Measurements from ENCODE around the gene CPAMD8.

The CPAMD8 gene

DNA sequence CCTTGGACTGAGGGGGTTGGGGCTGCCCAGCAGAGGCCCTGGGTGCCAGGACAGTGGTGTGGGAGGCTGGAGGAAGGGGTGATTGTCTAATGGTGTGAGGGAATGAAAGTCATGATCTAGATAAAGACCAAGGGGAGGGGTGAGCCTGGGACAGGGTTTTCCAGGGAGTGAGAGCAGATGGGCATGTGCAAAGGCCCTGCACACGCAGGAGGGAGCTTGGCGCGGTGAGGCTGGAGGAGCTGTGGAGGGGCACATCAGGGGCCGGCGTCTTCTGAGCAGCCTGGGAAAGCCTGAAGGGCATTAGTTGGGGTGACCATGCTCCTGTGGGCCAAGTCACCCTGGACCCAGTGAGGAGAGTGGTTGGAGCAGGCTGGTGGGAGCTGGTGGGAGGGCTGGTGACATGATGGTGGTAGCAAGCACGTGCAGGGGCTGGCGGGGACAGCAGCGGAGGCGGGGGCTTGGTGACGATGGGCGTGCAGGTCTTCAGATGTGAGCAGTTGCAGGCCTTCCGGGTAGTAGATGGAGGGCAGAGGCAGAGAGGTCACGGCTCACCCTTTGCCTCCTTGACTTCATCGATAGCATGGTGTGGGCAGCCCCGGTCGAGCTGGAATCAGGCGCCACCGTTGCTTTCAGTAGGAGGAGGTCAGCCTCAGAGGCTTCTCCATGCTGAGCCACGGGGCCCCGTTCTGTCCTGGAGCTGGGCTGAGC is 158.0 kb downstream of the CPAMD8 start:
- DNase-seq: no peak

DNA sequence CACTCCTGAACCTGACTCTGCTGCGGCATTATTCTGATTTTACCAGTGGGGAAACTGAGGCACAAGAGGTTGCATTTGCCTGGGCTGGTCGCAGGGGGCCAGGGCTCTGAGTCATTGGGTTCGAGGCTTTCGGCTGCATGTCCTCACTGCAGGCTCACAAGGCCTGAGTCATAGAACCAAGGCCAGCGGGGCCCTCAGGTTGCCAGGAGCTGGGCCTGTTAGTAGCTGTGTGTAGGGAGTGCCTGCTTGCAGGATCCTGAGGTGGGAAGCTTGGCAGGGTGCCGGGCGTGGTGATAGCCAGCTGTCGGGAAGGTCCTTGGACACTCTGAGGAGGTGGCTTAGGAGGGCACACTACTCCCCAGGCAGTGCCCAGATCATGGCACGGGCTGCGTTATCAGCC is 159.4 kb downstream of the CPAMD8 start:
- no peak for DNase-seq

DNA sequence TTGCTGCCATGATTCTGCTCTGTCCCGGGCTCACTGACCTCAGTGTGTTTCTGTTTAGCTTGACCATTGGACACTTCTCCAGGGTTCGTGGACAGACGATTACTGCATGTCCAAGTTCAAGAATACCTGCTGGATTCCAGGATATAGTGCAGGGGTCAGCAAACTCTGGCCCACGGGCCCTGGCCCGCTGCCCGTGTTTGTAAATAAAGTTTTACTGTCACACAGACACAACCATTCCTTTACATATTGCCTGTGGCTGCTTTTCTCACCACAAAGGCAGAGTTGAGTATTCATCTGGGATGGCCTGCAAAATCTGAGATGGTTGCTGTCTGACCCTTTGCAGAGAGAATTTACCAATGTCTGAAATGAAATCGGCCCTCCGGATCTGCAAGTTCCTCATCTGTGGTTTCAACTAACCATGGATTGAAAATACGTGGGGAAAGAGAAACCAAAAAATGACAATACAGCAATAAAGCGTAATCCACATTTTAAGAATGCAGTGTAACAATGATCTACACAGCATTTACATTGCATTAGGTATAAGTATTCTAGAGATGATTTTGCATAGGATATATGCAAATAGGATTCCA is 163.7 kb downstream of the CPAMD8 start:
- no peak for DNase-seq

DNA sequence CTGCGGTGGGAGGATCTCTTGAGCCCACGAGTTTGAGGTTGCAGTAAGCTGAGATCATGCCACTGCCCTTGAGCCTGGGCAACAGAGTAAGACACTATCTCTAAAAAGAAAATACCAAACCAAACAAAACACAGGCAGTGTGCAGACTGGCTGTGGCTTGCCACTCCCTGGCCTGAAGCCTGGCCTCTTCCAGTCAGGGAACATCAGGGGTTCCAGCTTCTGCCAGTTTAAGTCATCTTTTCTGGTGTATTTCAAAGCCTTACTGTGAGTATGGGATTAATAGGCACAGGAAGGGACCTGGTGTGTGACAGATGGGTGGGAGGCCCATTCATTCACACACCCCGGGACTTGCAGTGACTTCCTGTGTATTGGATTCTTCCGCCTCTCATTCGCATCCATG is 164.8 kb downstream of the CPAMD8 start:
- DNase-seq: no peak

DNA sequence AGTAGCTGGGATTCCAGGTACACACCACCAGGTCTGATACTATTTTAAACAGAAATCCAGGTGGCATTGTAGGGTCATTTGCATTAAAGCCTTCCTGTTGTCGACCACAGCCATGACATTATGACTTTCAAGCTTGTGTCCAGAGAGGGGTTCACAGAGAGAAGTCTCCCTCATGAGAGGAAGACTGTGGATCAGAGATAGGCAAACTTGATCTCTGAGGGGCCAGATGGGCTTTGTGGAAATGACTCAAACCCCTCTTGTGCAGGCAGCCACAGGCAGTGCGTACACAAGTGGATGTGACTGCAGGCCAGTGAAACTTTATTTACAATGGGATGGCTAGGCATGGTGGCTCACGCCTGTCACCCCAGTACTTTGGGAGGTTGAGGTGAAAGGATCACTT is 165.6 kb downstream of the CPAMD8 start:
- DNase-seq: no peak

DNA sequence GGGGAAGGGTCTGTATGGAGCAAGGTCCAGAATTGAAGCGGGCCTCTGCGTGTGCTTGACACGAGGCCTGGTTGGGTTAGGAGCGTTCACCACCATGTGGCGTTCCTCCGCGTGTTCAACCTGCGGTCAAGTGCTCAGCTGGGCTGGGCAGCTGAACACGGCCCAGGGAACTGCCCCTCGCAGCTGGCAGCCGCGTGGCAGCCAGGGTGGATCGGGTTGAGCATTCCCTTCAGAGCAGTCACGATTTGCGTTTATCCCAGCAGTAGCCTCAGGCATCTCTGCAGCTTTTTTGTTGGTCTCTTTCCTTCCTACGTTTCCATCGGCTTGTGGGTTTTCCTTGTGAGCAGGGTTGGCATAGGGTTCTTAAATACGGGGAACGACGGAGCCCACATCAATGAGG is 166.5 kb downstream of the CPAMD8 start:
- DNase-seq: no peak

DNA sequence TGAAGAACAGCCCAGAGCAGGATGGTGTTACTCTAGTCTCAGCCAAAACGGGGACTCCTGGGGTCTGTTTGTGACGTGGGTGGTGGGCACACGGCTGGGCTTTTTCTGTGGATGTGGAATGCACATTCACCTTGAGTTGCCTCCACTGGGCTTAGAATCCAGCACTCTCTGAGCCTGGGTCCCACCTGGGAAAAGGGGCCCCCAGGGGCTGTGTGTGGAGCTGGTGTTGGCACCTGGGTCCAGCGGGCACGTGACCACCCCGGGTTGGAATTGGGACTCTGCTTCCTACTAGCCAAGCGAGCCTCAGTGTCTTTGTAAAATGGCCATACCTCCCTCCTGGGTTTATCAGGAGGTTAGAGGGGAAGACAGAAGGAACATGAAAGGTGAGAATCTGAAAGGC is 167.0 kb downstream of the CPAMD8 start:
- no peak for DNase-seq

DNA sequence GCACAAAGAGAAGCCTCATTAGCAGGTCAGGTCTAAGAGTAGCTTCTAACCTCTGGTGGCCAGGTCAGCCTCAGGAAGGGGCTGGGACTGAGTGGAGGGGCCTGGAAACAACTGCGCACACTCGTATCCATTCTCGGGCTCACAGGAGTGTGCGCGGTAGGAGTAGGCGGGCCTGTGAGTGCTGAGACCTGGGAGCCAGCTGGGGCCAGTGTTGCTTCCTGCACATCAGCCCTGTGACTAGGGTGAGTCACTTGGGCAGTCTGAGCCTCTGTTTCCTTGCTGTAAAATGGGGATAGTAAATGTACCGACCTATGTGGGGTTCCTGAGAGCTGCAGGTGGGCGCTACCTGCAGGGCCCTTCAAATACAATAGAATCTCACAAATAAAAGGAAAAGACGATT is 170.5 kb downstream of the CPAMD8 start:
- DNase-seq: no peak

DNA sequence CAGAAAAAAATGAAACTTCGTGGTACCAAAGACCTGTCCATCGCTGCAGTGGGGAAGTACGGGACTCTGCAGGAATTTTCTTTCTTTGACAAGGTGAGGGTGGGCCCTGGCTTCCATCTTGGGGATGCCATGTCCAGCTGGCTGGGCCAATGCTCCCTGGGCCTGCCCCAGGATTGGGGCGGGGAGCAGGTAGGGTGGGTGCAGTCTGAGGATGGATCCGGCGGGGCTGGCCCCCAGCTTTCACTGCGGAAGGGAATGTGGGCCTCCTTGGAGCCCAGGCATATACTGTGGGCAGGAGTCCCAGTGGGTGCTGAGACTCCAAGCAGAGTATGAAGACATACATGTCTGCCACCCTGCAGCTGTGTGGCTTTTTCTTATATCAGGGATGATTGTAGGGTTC is 173.5 kb downstream of the CPAMD8 start:
- DNase-seq: no peak

DNA sequence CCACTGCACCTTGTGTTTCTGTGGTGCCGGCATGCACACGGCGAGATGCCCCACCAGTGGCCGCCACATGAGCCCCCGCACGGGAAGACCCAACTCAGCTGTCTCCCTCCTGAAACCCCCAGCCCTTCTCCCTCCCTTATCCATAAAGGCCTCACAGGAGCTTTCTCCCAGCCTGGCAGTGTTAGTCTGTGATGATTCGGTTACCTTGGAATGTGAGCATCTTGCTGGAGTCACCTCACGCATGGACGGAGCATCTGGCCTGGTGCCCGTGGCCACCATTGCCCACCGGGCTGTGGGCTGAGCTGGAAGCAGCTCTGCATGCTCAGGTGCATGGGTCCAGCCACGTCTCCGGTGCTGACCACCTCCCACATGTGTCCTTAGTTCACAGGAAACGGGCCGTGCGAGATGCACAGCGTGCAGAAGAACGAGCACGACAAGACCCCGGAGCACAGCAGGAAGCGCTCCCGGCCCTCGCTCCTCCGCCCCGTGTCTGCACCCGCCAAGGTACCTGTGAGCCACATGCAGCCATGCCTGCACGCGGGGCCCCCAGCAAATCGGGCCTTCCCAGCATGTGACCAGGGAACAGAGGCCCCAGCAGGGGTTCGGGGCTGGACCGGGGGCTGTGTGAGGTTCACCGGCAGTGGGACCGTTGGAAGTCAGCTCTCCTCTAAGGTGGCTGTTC is 175.4 kb downstream of the CPAMD8 start:
- DNase-seq: no peak

DNA sequence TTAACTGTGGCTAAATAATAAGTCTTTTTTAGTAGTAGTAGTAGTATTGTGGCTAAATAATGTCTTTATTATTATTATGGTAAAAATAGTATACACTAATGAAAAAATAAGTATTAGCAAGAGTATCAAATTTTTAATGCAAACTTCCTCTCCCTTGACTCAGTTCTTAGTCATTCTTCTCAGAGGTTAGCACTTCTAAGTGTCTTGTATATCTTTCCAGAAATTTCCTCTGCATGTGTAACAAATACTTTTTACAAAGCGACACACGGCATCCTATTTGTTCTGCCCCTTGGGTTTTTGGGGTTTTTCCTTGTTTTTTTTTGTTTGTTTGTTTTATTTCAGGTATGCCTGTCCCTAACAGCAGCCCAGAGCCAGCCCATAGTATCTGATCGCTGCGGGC is 176.5 kb downstream of the CPAMD8 start:
- DNase-seq: no peak

DNA sequence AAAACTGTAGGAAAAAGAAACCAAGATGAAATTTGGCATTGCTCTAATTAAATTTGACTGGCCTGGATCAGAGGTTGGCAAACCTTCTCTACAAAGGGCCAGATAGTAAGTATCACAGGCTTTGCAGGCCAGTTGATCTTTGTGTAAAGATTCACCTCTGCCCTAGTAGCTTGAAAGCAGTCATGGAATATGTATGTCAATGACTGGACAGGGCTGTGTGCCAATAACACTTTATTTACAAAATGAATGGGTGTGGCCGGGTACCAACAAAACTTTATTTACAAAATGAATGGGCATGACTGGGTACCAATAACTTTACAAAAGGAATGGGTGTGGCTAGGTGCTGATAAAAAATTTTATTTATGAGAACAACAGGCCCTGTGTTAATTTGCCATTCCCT is 177.4 kb downstream of the CPAMD8 start:
- DNase-seq: no peak

DNA sequence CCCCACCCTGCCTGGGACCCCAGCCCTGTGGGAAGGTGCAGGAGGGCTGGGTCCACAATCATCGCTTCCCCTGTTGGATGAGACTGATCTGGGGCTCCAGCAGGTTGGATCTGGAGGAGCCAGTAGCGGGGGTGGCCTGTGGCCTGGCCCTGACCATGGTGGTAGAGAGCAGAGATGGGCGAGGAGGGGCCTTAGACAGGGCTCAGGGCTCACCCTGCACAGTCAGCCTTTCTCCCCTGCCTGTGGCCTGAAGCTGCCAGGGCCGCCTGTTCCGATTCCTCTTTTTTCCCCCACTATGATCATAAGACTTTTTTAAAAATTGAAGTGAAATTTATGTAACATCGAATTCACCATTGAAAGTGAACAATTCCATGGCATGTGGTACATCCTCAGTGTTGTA is 179.2 kb downstream of the CPAMD8 start:
- DNase-seq: no peak

DNA sequence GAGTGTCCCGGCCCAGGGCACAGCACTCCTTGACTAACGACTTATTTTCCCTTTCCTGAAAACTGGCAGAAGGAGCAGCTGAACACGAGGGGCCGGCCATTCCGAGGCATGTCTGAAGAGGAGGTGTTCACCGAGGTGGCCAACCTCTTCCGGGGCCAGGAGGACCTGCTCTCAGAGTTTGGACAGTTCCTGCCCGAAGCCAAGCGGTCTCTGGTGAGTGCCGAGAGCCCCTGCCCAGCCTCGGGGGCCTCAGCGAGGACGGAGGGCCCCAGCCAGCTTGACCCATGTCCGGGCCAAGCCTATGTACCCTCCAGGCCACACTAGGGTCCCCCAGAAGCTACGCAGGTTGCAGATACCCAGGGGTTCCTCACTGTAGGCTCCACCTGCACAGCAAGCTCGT is 179.7 kb downstream of the CPAMD8 start:
- DNase-seq: no peak
